Measurements from ENCODE around the gene BPIFB6.

The BPIFB6 gene

GRCh38 chr20:33010674-33011449 is 20.6 kb upstream of the BPIFB6 start:
- no peaks in the 10 kb centered on the region for H3K27me3 ChIP-seq (ENCODE audit: control insufficient read depth, insufficient read depth, low read length)
- no peaks in the 10 kb centered on the region for H3K4me1 ChIP-seq (ENCODE audit: control insufficient read depth, insufficient read depth, low read length)
- no peaks in the 10 kb centered on the region for H3K36me3 ChIP-seq (ENCODE audit: control insufficient read depth, insufficient read depth, low read length)
- H3K9ac ChIP-seq (ENCODE audit: low read depth, low read length) = no peak overlapping the region
- no peak overlapping the region for H3K27ac ChIP-seq (ENCODE audit: low read depth, low read length)
- no peaks in the 10 kb centered on the region for H3K9me3 ChIP-seq (ENCODE audit: control insufficient read depth, insufficient read depth, low read length)
- no peak overlapping the region for H3K4me3 ChIP-seq (ENCODE audit: low read depth, low read length)

DNA sequence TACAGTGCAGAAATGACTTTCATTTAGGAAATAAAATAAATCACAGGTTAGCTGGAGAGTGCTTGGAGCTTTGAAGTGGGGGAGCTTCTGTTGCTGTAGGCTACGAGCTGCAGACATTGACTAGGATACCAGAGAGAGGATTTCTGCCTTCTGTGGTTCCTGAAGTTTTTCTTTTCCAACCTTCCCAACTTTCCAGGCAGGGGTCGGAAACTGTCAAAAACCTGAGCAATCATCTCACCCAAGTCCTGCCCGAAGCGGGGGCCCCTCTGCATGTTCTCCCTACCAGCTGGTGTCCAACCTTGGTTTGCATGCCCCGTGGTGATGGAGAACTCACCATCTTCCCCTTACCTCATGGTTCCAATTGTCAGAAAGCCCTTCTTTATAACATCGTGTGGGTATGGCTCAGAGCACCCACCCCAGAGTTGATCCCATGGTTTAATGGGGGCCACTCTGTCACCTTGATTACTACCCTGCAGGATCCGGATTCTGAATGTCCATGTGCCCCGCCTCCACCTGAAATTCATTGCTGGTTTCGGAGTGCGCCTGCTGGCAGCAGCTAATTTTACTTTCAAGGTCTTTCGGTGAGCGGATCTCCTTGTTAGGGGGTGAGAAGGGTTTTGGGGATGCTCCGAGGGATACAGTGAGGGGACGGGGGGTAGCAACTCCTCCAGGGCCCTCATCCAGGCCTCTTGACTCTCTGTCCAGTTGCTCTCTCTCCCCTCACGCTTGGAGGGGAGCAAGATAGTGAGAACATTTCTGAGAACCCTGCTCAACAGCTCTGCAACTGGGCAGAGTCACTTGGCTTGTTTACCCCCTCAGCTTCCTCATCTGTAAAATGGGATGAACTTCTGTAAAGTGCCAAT is 18.9 kb upstream of the BPIFB6 start:
- Histone ChIP-seq H3K4me1 (ENCODE audit: control insufficient read depth, insufficient read depth, low read length) (no peaks in the 10 kb centered on the region), H3K27ac (ENCODE audit: low read depth, low read length) (no peak overlapping the region), H3K9me3 (ENCODE audit: control insufficient read depth, insufficient read depth, low read length) (no peaks in the 10 kb centered on the region), H3K4me3 (ENCODE audit: low read depth, low read length) (no peak overlapping the region), H3K36me3 (ENCODE audit: control insufficient read depth, insufficient read depth, low read length) (no peaks in the 10 kb centered on the region), H3K27me3 (ENCODE audit: control insufficient read depth, insufficient read depth, low read length) (no peaks in the 10 kb centered on the region), H3K9ac (ENCODE audit: low read depth, low read length) (no peak overlapping the region)

GRCh38 chr20:33013701-33014326 is 17.6 kb upstream of the BPIFB6 start:
- Histone ChIP-seq H3K4me3 (ENCODE audit: low read depth, low read length) (no peak overlapping the region), H3K9me3 (ENCODE audit: control insufficient read depth, insufficient read depth, low read length) (no peaks in the 10 kb centered on the region), H3K36me3 (ENCODE audit: control insufficient read depth, insufficient read depth, low read length) (no peaks in the 10 kb centered on the region), H3K4me1 (ENCODE audit: control insufficient read depth, insufficient read depth, low read length) (no peaks in the 10 kb centered on the region), H3K9ac (ENCODE audit: low read depth, low read length) (no peak overlapping the region), H3K27ac (ENCODE audit: low read depth, low read length) (no peak overlapping the region), H3K27me3 (ENCODE audit: control insufficient read depth, insufficient read depth, low read length) (no peaks in the 10 kb centered on the region)

DNA sequence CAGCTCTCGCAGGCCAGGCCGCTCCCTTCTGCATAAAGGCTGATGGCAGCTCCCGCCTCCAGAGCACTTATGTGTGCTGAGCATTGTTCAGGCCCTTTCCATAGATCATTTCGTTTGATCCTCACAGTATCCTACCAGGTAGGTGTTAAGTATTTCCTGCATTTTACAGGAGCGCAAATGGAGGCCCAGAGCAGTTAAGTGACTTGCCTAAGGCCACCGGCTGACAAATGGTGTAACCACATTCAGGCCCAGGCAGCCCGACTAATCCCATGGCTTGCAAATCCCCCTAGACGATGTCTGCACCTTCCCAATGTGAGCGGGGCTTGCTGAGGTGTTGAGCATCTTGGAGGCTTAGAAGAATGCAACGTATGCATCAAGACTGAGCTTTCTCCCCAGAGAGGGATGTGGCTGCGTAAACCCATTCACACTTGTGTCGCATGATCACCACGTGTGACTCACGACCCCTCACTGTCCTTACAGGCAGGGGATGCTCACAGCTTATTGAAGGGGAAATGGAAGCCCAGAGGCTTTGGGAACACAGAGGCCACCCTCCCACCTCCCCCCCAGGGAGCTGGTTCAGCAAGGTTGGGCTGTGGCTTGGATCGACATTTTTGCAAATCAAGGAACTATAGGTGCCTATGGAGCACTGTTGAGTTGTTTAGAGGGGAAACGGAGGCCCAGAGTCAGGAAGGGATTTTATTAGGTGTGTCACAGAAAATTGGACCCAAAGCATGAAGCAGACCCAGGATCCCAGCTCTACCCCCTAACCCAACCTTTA is 16.9 kb upstream of the BPIFB6 start:
- Histone ChIP-seq H3K27me3 (ENCODE audit: control insufficient read depth, insufficient read depth, low read length) (no peaks in the 10 kb centered on the region), H3K36me3 (ENCODE audit: control insufficient read depth, insufficient read depth, low read length) (no peaks in the 10 kb centered on the region), H3K9me3 (ENCODE audit: control insufficient read depth, insufficient read depth, low read length) (no peaks in the 10 kb centered on the region), H3K9ac (ENCODE audit: low read depth, low read length) (no peak overlapping the region), H3K27ac (ENCODE audit: low read depth, low read length) (no peak overlapping the region), H3K4me1 (ENCODE audit: control insufficient read depth, insufficient read depth, low read length) (no peaks in the 10 kb centered on the region), H3K4me3 (ENCODE audit: low read depth, low read length) (no peak overlapping the region)

DNA sequence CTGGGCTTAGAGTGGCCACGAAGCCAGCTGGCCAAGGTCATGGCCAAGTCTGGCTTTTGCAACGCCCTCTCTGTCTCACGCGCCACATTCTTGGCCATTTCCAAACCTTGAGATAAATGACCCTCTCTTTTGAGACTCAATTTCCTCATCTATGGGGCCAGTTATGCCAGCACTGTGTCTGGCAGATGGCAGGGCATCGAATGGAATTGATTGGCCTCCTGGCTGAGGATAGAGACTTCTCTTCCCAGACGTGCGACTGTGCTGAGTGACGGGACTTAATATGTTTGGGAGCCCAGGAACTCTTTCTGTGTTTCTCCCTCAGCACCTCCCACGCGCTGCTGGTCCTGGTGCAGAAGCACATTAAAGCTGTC is 16.3 kb upstream of the BPIFB6 start:
- Histone ChIP-seq H3K9me3 (ENCODE audit: control insufficient read depth, insufficient read depth, low read length) (no peaks in the 10 kb centered on the region), H3K9ac (ENCODE audit: low read depth, low read length) (no peak overlapping the region), H3K36me3 (ENCODE audit: control insufficient read depth, insufficient read depth, low read length) (no peaks in the 10 kb centered on the region), H3K27me3 (ENCODE audit: control insufficient read depth, insufficient read depth, low read length) (no peaks in the 10 kb centered on the region), H3K4me3 (ENCODE audit: low read depth, low read length) (no peak overlapping the region), H3K4me1 (ENCODE audit: control insufficient read depth, insufficient read depth, low read length) (no peaks in the 10 kb centered on the region), H3K27ac (ENCODE audit: low read depth, low read length) (no peak overlapping the region)

- Histone ChIP-seq H3K4me1 (ENCODE audit: control insufficient read depth, insufficient read depth, low read length) (no peaks in the 10 kb centered on the region), H3K27ac (ENCODE audit: low read depth, low read length) (no peak overlapping the region), H3K9ac (ENCODE audit: low read depth, low read length) (no peak overlapping the region), H3K36me3 (ENCODE audit: control insufficient read depth, insufficient read depth, low read length) (no peaks in the 10 kb centered on the region), H3K4me3 (ENCODE audit: low read depth, low read length) (no peak overlapping the region), H3K27me3 (ENCODE audit: control insufficient read depth, insufficient read depth, low read length) (no peaks in the 10 kb centered on the region), H3K9me3 (ENCODE audit: control insufficient read depth, insufficient read depth, low read length) (no peaks in the 10 kb centered on the region)
Observed at GRCh38 chr20:33015700-33016580, 15.5 kb upstream of the BPIFB6 start.

DNA sequence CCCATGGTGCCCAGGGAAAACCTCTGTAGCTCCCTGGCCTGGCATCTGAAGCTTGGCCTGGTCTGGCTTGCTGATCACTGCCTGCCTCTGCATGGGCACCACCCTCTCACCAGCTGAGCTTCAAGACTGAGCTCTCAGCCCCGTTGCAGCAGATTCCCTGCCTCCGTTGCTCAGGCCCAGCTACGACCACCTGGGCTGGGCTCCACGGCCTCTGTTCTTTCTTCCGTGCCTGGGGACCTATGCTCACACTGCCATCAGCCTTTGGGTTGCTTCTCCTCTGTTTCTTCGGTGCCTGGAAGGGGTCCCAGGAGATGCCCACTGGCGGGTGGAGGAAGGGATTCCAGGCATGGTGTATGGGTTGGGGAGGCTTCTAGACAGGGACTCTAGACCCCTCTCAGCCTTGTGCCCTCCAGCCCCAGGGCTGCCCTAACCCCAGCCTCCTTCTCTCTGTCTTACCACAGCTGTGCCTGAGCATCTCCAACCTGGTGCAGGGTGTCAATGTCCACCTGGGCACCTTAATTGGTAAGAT is 14.8 kb upstream of the BPIFB6 start:
- H3K4me1 ChIP-seq (ENCODE audit: control insufficient read depth, insufficient read depth, low read length) = no peaks in the 10 kb centered on the region
- no peaks in the 10 kb centered on the region for H3K27me3 ChIP-seq (ENCODE audit: control insufficient read depth, insufficient read depth, low read length)
- no peak overlapping the region for H3K9ac ChIP-seq (ENCODE audit: low read depth, low read length)

GRCh38 chr20:33017542-33017941 is 13.9 kb upstream of the BPIFB6 start:
- no peaks in the 10 kb centered on the region for H3K36me3 ChIP-seq (ENCODE audit: control insufficient read depth, insufficient read depth, low read length)

More for the DNA sequence above, 14.8 kb upstream of the BPIFB6 start:
- Histone ChIP-seq H3K9me3 (ENCODE audit: control insufficient read depth, insufficient read depth, low read length) (no peaks in the 10 kb centered on the region), H3K36me3 (ENCODE audit: control insufficient read depth, insufficient read depth, low read length) (no peaks in the 10 kb centered on the region), H3K27ac (ENCODE audit: low read depth, low read length) (no peak overlapping the region), H3K4me3 (ENCODE audit: low read depth, low read length) (no peak overlapping the region)

GRCh38 chr20:33018169-33018931 is 13.1 kb upstream of the BPIFB6 start:
- Histone ChIP-seq H3K9me3 (ENCODE audit: control insufficient read depth, insufficient read depth, low read length) (no peaks in the 10 kb centered on the region), H3K36me3 (ENCODE audit: control insufficient read depth, insufficient read depth, low read length) (no peaks in the 10 kb centered on the region), H3K4me3 (ENCODE audit: low read depth, low read length) (no peak overlapping the region), H3K27ac (ENCODE audit: low read depth, low read length) (no peak overlapping the region), H3K4me1 (ENCODE audit: control insufficient read depth, insufficient read depth, low read length) (no peaks in the 10 kb centered on the region), H3K9ac (ENCODE audit: low read depth, low read length) (no peak overlapping the region), H3K27me3 (ENCODE audit: control insufficient read depth, insufficient read depth, low read length) (no peaks in the 10 kb centered on the region)

More at GRCh38 chr20:33017542-33017941, 13.9 kb upstream of the BPIFB6 start:
- no peaks in the 10 kb centered on the region for H3K4me1 ChIP-seq (ENCODE audit: control insufficient read depth, insufficient read depth, low read length)
- no peak overlapping the region for H3K9ac ChIP-seq (ENCODE audit: low read depth, low read length)
- H3K9me3 ChIP-seq (ENCODE audit: control insufficient read depth, insufficient read depth, low read length) = no peaks in the 10 kb centered on the region
- no peaks in the 10 kb centered on the region for H3K27me3 ChIP-seq (ENCODE audit: control insufficient read depth, insufficient read depth, low read length)
- H3K4me3 ChIP-seq (ENCODE audit: low read depth, low read length) = no peak overlapping the region
- H3K27ac ChIP-seq (ENCODE audit: low read depth, low read length) = no peak overlapping the region

All from HUES48 (cell line).